Endothelial cell (in vitro differentiated cells): ENCODE data around the gene DNAJC30. TPM values are rescaled to one million over a fixed set of nuclear protein-coding genes. Genes with fewer than 3 reads are reported as not detected.
A peak's percentile ranks its signal among the peaks of the same experiment; 100 is the strongest.

Source experiments
- DNase-seq: peaks from one replicate; pipeline ENCODE4 v3.0.0; 2021; ENCODE audit warnings: low spot score
- H3K27ac Mint-ChIP-seq: one replicate; pipeline ENCODE4 v1.8.0; 2021; ENCODE audit warnings: mixed read lengths, inconsistent platforms; ENCODE audit not compliant: unreplicated experiment
- H3K27me3 Mint-ChIP-seq: one replicate; pipeline ENCODE4 v1.8.0; 2021; ENCODE audit warnings: mild to moderate bottlenecking, moderate library complexity, mixed read lengths, inconsistent platforms; ENCODE audit not compliant: unreplicated experiment
- H3K36me3 Mint-ChIP-seq: one replicate; pipeline ENCODE4 v1.8.0; 2021; ENCODE audit warnings: mild to moderate bottlenecking, low read depth, mixed read lengths, inconsistent platforms; ENCODE audit not compliant: unreplicated experiment
- H3K4me1 Mint-ChIP-seq: one replicate; pipeline ENCODE4 v1.8.0; 2021; ENCODE audit warnings: mild to moderate bottlenecking, mixed read lengths, inconsistent platforms; ENCODE audit not compliant: unreplicated experiment
- H3K4me3 Mint-ChIP-seq: one replicate; pipeline ENCODE4 v1.8.0; 2021; ENCODE audit warnings: mild to moderate bottlenecking, mixed read lengths, inconsistent platforms; ENCODE audit not compliant: unreplicated experiment
- H3K9me3 Mint-ChIP-seq: one replicate; pipeline ENCODE4 v1.8.0; 2021; ENCODE audit warnings: mixed read lengths, inconsistent platforms; ENCODE audit not compliant: unreplicated experiment
- CTCF ChIP-seq: fragments of 200-600 bp; sonication (generic); IDR thresholded peaks from one replicate; pipeline ENCODE4 v1.5.0; 2021; ENCODE audit warnings: antibody characterized with exemption; ENCODE audit not compliant: unreplicated experiment
- total RNA-seq: library from RNA; stranded (reverse); fragmentation: NEBNext Ultra II Directional; extraction: Animal tissue kit (Norgen Biotek cat#: 25700); gene quantifications from one replicate; pipeline ENCODE4 v1.2.1, GENCODE V29; 2021; ENCODE audit not compliant: unreplicated experiment

The DNAJC30 gene
- total RNA-seq, 1 donor from 2014 or later, result 10.3 TPM

- TF ChIP-seq CTCF, result no peak
- H3K27ac Mint-ChIP-seq, result no peak overlapping the region
- H3K4me3 Mint-ChIP-seq, result no peak overlapping the region
These were observed 15.2 kb upstream of the DNAJC30 start for GRCh38 chr7:73698410-73698809.

GRCh38 chr7:73696372-73696771, 13.1 kb upstream of the DNAJC30 start:
- H3K9me3 Mint-ChIP-seq, result no peaks in the 10 kb centered on the region
- peaks cover 7% of the 10 kb centered on the region for H3K4me1 Mint-ChIP-seq
- no peak overlapping the region for H3K27ac Mint-ChIP-seq
- DNase-seq, result no peak
- peaks cover 14% of the 10 kb centered on the region for H3K27me3 Mint-ChIP-seq
- H3K4me3 Mint-ChIP-seq, result no peak overlapping the region
- H3K36me3 Mint-ChIP-seq, result peaks cover 30% of the 10 kb centered on the region
- TF ChIP-seq CTCF, result no peak

More at GRCh38 chr7:73698410-73698809, 15.2 kb upstream of the DNAJC30 start:
- no peaks in the 10 kb centered on the region for H3K9me3 Mint-ChIP-seq
- peaks cover 19% of the 10 kb centered on the region for H3K27me3 Mint-ChIP-seq
- no peaks in the 10 kb centered on the region for H3K4me1 Mint-ChIP-seq
- DNase-seq, result no peak
- H3K36me3 Mint-ChIP-seq, result peaks cover 34% of the 10 kb centered on the region

- no peak overlapping the region for H3K27ac Mint-ChIP-seq
- H3K4me1 Mint-ChIP-seq, result peaks cover 7% of the 10 kb centered on the region
- TF ChIP-seq CTCF, result no peak
- peaks cover 35% of the 10 kb centered on the region for H3K36me3 Mint-ChIP-seq
- no peak for DNase-seq
- peaks cover 3% of the 10 kb centered on the region for H3K27me3 Mint-ChIP-seq
- H3K4me3 Mint-ChIP-seq, result peak overlapping the region; percentile 27
- H3K9me3 Mint-ChIP-seq, result no peaks in the 10 kb centered on the region
These were observed 7.4 kb upstream of the DNAJC30 start for GRCh38 chr7:73690646-73691045.

GRCh38 chr7:73688288-73688687, 5.0 kb upstream of the DNAJC30 start:
- peaks cover 13% of the 10 kb centered on the region for H3K4me1 Mint-ChIP-seq

GRCh38 chr7:73685311-73685710, 2.1 kb upstream of the DNAJC30 start:
- Mint-ChIP-seq H3K9me3 (no peaks in the 10 kb centered on the region), H3K27ac (no peak overlapping the region), H3K27me3 (peaks cover 9% of the 10 kb centered on the region), H3K4me1 (peaks cover 16% of the 10 kb centered on the region), H3K36me3 (peaks cover 21% of the 10 kb centered on the region), H3K4me3 (no peak overlapping the region)
- DNase-seq, result no peak
- no peak for TF ChIP-seq CTCF

More at GRCh38 chr7:73688288-73688687, 5.0 kb upstream of the DNAJC30 start:
- Mint-ChIP-seq H3K4me3 (peak overlapping the region; percentile 20), H3K36me3 (peaks cover 28% of the 10 kb centered on the region), H3K27ac (no peak overlapping the region), H3K9me3 (no peaks in the 10 kb centered on the region), H3K27me3 (peaks cover 2% of the 10 kb centered on the region)
- DNase-seq, result no peak
- TF ChIP-seq CTCF, result no peak
